Measurements from ENCODE around the gene PDILT.
"Not testable (repeated sequence)": the region's sequence is repeated elsewhere in the genome, so short reads cannot be mapped to it uniquely, and the experiment has no call there.

Gene PDILT

GRCh38 chr16:20320178-20320577 lies 84.4 kb downstream of the PDILT start:
- DNase-seq, result no peak

GRCh38 chr16:20319406-20319805 lies 85.1 kb downstream of the PDILT start:
- no peak for DNase-seq

GRCh38 chr16:20318437-20318836 lies 86.1 kb downstream of the PDILT start:
- no peak for DNase-seq

- DNase-seq, result no peak
Measured at GRCh38 chr16:20318006-20318405, 86.5 kb downstream of the PDILT start.

- DNase-seq, result no peak
Measured at GRCh38 chr16:20317117-20317516, 87.4 kb downstream of the PDILT start.

GRCh38 chr16:20316715-20317114 lies 87.8 kb downstream of the PDILT start:
- DNase-seq, result no peak

- DNase-seq, result no peak
Measured at GRCh38 chr16:20315764-20316163, 88.8 kb downstream of the PDILT start.

GRCh38 chr16:20314575-20314974 lies 90.0 kb downstream of the PDILT start:
- DNase-seq, result no peak

GRCh38 chr16:20313741-20314140 lies 90.8 kb downstream of the PDILT start:
- DNase-seq, result no peak

- DNase-seq, result not testable (repeated sequence)
Measured at GRCh38 chr16:20312536-20313095, 91.9 kb downstream of the PDILT start.

GRCh38 chr16:20311548-20311947 lies 93.0 kb downstream of the PDILT start:
- no peak for DNase-seq

- no peak for DNase-seq
Measured at GRCh38 chr16:20310421-20311395, 93.8 kb downstream of the PDILT start.

- no peak for DNase-seq
Measured at GRCh38 chr16:20309786-20310185, 94.8 kb downstream of the PDILT start.
